Midbrain (tissue), 1 donor: Measurements from ENCODE around the gene ASPG.

Source experiments
- DNase-seq: peaks from one replicate; lab custom pipeline; 2025; lab: John Stamatoyannopoulos, UW

ASPG gene

GRCh38 chr14:104163541-104163940 is 78.0 kb downstream of the ASPG start:
- no peak for DNase-seq

GRCh38 chr14:104164041-104164440 is 78.5 kb downstream of the ASPG start:
- DNase-seq = no peak

- DNase-seq = no peak
Observed at GRCh38 chr14:104164512-104164911, 79.0 kb downstream of the ASPG start.
